GM18498 (cell line): ENCODE results near the gene GABPA.
"Not testable (repeated sequence)": the region's sequence is repeated elsewhere in the genome, so short reads cannot be mapped to it uniquely, and the experiment has no call there.

ENCODE experiments used
- ATAC-seq: cut with Tn5 transposase; IDR thresholded peaks from one replicate; pipeline ENCODE4 v1.9.1; 2021; ENCODE audit warnings: mild to moderate bottlenecking, moderate library complexity; ENCODE audit not compliant: unreplicated experiment

GABPA gene

DNA sequence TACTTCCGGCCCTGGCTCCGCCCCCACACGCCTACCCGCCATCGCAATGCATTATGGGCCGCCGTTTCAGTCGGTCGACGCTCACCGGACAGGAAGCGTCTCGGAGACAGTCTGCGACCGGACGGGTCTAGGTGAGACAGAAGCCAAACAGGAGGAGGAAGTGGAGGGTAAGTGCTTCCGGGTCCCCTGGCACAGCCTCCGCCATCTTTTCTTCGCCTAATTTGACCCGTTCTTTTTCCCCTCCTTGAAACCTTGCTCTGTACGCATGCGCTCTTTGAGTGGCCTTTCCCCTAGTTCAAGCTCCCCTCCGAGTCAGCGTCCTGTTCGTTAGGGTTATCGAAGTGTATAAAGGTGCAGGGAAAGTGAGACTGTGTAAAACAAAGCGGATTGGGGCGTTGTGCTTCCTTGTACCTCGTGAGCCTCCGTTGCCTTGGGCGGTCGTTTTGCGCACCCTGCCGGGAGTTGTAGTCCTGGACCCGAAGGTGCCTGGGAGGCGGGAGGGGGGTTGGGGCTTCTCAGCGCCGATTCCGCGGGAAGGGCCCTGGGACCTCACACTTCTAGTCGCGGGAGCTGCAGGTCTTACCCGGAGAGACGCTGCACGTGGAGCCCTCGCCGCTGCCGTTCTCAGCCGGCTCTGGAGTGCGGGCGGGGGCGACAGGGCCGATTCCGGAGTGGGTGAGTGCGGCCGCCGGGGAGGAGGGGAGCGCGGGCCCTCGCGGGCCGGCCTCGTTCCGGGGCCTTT lies at the start of gene GABPA, which contains the start of gene ATP5PF:
Gene GABPA (plus strand): TSS at position 69 of the 742 bp plus-strand sequence. CDS start 6,627 bp downstream, outside the sequence.
Gene ATP5PF (minus strand): TSS at position 1 of the 742 bp plus-strand sequence. CDS start 5,110 bp downstream, outside the sequence.
- ATAC-seq, result peak; percentile 90

DNA sequence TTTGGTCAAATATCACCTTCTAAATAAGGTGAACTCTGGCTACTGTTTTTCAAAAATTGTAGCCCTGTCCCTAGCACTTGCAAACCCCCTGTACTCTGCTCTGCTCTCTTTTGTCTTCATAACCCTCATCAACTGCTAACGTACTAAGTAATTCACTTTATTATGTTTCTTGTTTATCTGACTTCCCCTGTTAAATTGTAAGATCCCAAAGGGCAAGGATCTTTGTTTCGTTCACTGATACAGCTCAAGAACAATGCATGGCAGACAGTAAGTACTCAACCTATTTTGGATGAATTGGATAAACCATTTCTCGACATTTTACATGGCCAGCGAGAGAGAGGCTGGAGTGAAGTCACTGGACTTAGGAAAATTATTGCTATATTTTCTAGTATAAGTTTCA lies 47.0 kb upstream of the GABPA start:
- ATAC-seq, result no peak

DNA sequence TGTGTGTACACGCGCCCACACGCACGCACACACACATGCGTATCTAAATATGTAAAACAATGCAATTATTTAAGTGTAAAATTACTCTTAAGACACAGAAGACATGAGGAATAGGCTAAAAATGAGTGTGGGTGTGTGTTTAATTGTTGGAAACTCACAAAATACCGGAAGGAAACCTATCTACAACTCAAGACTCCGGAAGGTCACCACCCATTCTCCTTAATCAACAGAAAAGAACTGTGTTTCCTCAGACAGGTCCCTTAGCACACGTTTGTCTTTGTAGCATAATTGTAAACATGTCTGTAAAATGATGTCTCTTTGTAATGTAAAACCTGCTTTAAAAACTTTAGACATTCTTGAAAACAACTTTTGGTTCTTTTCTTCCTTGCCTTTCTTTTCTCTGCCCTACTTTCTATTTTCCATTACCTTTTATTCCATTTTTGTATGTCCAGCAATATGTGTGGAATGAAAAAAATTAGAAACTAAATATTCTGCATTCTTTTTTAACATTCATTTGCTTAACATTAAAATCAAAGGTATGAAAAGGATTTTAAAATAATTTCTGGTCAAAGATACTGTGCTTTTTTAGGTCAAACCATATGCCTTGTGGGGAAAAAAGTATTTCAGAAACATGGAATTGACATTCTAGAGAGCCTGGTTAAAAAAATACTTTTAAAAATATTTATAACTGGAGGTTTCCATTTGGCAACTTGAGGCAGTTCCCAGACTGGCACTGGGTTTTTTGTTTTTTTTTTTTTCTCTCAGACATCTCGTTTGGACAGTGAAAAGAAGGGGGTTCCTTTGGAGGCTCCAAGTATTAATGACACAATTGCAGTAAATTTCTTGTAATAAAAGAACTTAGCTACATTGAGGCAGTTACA lies 46.3 kb upstream of the GABPA start:
- ATAC-seq, result no peak

DNA sequence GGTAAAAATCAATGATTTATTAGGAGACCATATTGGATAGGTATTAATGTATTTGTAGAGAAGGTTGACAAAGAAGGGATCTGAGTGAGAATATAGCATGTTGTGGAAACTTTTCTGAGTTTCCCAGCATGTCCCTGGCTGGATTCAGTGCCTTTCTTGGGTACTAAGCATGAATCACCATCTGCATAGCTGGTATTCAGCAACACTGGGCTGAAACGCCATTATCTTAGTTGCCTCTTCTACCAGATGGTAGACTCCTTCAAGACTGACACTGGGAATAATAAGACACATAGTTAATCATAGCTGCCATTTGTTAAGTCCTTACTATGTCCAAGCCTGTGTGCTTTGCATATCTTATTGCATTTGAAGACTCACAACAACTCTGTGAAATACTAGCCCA lies 45.5 kb upstream of the GABPA start:
- no peak for ATAC-seq

DNA sequence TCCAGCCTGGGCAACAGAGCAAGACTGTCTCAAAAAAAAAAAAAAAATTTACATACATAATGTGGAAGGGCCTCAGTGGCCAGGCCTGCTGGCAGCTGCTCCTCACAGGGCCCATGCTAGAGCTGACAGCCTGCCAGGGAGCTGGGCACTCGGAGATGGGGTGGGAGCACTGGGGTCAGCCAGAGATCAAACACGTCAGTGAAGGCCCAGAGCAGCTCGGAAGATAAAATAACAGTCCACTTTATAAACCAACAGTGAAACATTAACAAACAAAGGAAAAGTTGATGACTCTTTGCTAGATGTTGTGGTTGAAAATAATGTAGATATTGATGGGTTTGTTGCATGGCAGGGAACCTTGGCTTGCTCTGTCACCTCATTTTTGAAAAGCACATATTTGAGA lies 42.8 kb upstream of the GABPA start:
- ATAC-seq, result no peak

DNA sequence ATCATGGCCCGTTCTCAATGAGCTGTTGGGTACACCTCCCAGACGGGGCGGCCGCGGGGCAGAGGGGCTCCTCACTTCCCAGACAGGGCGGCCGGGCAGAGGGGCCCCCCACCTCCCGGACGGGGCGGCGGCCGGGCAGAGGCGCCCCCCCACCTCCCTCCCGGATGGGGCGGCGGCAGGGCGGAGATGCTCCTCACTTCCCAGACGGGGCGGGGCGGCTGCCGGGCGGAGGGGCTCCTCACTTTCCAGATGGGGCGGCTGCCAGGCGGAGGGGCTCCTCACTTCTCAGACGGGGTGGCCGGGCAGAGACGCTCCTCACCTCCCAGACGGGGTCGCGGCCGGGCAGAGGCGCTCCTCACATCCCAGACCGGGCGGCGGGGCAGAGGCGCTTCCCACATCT lies 39.3 kb upstream of the GABPA start:
- not testable (repeated sequence) for ATAC-seq

DNA sequence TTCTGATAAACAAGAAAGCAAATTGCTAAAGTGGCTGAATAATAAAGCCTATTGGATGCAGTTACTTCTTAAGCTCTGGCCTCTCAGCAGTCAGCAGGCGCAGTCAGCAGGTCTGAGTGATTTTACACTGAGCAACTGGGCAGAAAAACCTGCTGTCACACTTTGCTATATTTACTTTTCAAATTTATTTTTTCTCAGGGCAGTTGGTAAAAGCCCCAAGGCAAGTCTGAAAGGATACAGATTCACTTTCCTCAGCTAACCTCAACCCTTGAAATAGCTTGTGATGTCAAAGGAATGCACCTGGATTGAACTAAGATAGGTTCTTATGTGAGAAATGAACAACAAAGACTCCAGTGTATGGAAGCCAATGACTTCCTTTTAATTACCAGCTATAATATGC lies 34.0 kb upstream of the GABPA start:
- no peak for ATAC-seq

DNA sequence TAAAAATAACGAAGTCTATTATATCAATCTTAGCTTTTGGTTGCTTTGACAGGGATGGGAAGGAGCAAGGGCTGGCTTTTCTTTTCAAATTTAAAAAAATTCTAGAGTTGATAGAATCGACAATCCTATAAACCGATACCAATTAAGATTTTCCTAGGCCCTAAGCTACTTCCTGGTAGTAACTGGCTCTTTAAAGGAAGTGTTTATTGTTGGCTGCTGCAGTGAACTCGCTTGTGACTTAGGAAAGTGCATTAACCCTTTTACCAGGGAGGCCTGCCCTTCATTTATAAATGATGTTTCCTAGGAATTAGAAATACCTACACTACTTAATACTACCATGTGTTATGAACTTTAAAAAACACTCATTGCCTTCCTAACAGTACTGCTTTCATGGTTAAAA lies 33.2 kb upstream of the GABPA start:
- no peak for ATAC-seq

DNA sequence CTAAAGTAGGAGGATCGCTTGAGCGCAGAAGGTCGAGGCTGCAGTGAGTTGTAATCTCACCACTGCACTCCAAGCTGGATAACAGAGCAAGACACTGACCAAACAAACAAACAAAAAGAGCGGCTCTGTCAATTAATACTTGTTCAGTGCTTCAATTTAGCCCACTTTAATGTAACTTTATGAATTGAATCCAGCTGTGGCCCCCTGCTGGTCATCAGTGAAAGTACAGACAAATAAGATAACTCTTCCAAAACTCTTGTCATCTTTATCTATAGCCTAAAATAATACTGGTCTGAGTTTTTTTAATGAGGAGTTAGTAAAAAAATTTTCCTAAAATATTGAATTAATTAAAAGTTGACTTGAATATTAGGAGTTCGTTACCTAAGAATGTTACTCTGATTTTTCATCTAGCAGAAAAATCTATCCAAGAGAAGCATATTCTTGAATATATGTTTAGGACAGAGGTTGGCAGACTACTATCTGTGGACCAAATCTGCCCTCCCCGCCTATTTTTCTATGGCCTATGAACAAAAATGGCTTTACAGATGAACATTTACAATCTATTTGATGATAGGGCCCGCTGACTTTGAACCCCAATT lies 26.2 kb upstream of the GABPA start:
- ATAC-seq, result no peak

DNA sequence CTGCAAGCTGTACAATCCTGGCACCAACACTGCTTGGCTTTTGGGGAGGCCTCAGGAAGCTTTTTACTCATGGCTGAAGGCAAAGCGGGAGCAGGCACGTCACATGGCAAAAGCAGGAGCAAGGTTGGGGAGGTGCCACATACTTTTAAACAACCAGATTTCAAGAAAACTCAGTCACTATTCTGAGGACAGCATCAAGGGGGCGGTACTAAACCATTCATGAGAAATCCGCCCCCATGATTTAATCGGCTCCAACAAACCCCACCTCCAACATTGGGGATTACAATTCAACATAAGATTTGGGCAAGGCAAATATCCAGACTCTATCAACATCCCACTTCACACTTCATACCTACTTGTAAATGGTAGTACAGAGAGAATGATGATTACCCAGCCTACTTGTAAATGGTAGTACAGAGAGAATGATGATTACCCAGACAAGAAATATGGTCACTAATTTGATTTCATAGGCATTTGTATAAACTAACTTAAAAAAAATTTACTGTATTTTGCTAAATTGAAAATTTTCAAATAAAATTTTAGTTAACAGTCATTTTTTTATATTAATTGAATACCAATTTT lies 25.0 kb upstream of the GABPA start:
- ATAC-seq, result no peak

DNA sequence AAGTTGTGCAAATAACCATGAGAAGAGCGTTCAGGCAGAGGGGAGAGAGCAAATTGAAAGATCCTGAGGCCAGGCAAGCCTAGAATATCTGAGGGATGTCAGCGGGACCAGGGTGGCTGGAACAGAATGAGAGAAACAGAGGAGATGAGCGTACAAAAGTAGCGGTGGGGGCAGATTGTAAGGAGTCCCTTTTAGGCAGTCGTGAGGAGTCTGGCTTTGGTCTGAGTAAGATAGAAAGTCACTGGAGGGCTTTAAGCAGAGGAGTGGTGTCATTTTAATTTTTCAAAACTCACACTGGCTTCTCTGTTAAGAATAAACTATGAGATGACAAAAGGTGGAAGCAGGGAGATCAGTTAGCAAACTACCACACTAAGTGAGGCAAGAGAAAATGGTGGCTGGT lies 24.2 kb upstream of the GABPA start:
- no peak for ATAC-seq

DNA sequence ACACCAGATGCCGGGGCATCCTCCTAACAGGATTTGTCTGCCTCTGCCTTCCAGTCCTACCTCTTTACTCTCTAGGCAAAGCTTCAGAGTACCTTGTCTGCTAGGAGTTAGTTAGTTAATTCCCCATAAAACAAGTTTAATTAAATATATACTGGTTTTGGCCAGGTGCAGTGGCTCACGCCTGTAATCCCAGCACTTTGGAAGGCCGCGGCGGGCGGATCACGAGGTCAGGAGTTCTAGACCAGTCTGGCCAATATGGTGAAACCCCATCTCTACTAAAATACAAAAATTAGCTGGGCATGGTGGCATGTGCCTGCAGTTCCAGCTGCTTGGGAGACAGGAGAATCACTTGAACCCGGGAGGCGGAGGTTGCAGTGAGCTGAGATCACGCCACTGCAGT lies 20.7 kb upstream of the GABPA start:
- not testable (repeated sequence) for ATAC-seq

DNA sequence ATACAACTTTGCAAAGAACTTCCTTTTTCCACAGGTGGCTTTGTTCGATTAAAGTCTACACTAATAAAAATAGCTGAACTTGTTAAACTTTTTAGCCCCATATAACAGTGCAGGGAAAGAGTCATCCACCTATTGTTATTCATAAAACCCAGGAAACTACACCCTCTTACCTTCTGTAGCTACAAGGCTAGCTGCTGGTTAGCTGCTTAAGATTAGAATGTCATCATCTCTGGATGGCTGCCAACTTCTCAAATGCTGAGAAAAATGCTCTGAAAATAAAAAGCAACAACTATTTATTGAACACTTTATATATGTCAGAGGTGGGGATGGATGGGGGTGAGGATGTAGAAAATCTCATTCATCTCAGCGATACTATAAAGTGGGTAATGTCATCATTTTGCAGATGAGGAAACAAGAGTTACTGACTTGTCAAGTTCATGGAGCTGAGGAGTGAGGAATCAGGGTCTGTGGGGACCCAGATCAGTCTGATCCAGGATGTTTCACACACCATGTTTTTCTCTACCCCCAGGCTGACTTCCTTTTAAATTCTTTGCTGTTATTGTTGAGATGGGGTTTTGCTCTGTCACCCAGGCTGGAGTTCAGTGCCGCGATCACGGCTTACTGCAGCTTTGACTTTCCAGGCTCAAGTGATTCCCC lies 17.2 kb upstream of the GABPA start:
- ATAC-seq, result no peak

DNA sequence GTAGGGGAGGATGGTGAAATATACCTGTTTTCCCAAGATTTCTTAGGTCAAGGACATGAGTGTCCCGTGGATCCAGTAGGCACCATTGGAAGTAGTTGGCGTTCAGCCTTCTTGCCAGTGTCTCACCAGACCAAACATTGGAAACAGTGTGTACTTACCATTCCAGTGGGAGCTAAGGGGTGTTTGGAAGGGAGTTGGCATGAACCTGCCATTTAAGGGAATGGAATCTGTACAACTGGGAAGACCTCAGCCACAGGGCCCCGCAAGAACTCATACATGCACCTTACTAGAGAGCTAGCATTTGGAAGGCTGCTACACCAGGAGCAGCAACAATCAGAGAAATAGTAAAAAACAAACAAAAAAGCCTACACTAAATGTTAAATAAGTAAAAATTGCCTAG lies 12.8 kb upstream of the GABPA start:
- ATAC-seq, result no peak

DNA sequence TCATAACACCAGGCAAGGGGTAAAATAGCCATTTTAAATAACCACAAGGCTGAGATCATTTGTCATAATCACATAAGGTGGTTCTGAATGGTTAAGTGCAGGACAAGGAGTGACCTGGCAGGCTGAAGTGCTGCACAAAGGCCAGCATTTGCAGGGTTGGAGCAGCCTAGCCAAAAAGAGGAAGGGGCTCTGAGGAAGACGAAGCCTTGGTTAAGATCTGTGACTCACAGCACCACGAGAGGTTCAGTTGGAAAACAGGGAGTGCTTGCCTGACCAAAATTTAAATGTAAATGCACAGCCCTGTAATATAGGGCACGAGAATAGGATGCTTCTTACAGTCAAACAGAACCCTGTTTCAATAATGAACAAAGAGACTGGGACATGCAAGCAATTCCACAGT lies 12.1 kb upstream of the GABPA start:
- no peak for ATAC-seq

DNA sequence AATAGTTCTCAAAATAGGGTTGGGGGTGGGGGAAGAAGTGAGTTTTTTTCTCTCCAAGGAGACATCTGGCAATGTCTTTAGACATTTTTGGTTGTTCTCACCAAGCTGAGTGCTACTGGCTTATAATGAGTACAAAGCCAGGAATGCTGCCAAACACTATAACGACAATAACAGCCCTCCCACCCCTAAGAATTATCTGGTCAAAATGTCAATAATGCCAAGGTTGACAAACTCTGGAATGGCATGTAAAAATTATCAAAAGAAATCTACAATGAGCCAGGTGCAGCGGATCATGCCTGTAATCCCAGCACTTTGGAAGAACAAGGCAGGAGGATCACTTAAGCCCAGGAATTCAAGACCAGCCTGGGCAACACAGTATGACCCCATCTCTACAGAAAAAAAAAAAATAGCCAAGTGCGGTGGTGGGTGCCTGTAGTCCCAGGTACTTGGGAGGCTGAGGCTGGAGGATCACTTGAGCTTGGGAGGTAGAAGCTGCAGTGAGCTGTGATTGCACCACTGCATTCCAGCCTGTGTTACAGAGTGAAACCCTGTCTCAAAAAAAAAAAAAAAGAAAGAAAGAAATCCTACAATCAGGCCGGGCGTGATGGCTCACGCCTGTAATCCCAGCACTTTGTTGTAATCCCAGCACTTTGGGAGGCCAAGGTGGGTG lies 2.5 kb upstream of the GABPA start:
- no peak for ATAC-seq

DNA sequence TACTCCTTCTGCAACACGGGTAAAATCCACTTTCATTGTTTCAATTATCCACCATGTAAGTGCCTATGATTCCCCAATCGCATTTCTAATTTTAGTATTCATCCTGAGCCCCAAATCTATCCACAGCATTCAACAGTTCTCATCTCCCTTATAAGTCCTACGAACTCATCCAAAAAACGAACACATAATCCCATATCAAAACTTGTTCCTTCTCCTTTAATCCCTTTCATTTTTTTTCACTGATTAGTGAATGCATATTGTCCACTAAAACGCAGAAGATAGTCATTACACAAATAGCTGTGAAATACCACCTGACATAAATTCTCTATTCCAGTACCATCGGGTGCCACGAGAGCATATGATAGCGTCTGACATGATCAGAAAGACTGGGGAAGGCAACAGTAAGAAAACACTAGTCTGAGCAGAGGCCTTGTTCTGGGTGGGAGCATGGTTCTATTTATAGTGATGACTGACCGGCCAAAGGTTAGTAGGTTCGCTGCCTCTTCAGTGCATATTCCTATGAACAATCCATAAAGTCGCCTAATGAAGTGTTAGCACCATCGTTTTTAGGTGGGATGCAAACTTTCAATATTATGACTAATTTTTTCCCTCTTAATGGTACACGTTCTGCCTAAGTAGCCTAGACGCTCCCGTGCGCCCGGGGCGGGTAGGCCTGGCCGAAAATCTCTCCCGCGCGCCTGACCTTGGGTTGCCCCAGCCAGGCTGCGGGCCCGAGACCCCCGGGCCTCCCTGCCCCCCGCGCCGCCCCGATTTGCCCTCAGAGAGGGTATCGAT lies 716 bp upstream of the GABPA start:
- peak; percentile 7 for ATAC-seq

DNA sequence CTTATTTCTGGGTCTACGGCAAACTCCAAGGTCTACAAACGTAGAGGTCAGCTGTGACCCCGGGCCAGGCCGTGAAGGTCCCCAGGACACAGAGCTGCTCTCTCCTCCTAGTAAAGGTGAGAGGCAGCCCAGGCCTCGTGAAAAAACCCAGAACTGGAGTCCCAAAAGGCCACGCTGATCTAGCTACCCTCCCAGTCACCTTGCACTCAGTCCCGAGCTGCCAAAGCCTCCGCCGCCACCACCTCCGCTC lies 193 bp upstream of the GABPA start:
- peak; percentile 4 for ATAC-seq
